ENCODE measurements around the gene CFAP251. TPM values are rescaled to one million over a fixed set of nuclear protein-coding genes. Genes with fewer than 3 reads are reported as not detected.

CFAP251 gene
- total RNA-seq, 1 experiment from 2014 or later: 2.6 TPM

- BruUV-seq (replicated peaks): no TSS peak
- Histone ChIP-seq H3K9ac (ENCODE audit: low read length) (no peak overlapping the region), H3K4me1 (ENCODE audit: control insufficient read depth in 1 of 2, insufficient read depth in 2 of 2, low read length in 2 of 2) (no peaks in the 10 kb centered on the region), H4K20me1 (ENCODE audit: insufficient read depth) (no peaks in the 10 kb centered on the region), H3K4me3 (replicated peaks in 1 of 2; ENCODE audit: low read depth in 1 of 2, low read length in 2 of 2) (no peak overlapping the region), H3K79me2 (ENCODE audit: insufficient read depth, low read length) (no peaks in the 10 kb centered on the region), H3K36me3 (ENCODE audit: control insufficient read depth in 1 of 2, insufficient read depth in 2 of 2, low read length in 2 of 2) (no peaks in the 10 kb centered on the region), H3K27me3 (ENCODE audit: insufficient read depth, low read length) (no peaks in the 10 kb centered on the region), H3K9me2 (ENCODE audit: insufficient read depth) (no peaks in the 10 kb centered on the region), H3K27ac (ENCODE audit: low read depth, low read length) (no peak overlapping the region), H2AFZ (ENCODE audit: low read depth, low read length, poor library complexity, severe bottlenecking) (no peak overlapping the region), H3K9me3 (ENCODE audit: control insufficient read depth in 1 of 2, insufficient read depth in 1 of 2, low read depth in 1 of 2, low read length in 2 of 2) (no peaks in the 10 kb centered on the region), H3K4me2 (ENCODE audit: low read length) (no peak overlapping the region)
- ATAC-seq (no peak), DNase-seq (ENCODE audit: low read depth, low spot score) (no peak)
- ChIA-PET POLR2A (no interaction called here), RAD21 (ENCODE audit: low non-redundant PET in 1 of 2, low total read pairs in 2 of 2, uncharacterized antibody in 2 of 2, unreplicated experiment in 2 of 2) (no interaction called here), CTCF (no interaction called here)
- TF ChIP-seq MAX (IDR thresholded peaks at IDR 0.05): no peak
- TF ChIP-seq TCF7L2 (IDR thresholded peaks at IDR 0.05; ENCODE audit: borderline replicate concordance, extremely low read depth, insufficient read depth, insufficient read length): no peak
- TF ChIP-seq CEBPB (IDR thresholded peaks at IDR 0.05; ENCODE audit: low read depth): no peak
- TF ChIP-seq CTCF (IDR thresholded peaks at IDR 0.05 in 2 of 3, conservative IDR thresholded peaks at IDR 0.05 in 1 of 3; ENCODE audit: borderline replicate concordance in 1 of 3, insufficient read depth in 1 of 3, low read depth in 2 of 3, low read length in 2 of 3): no peak
- no peak for TF ChIP-seq RAD21 (IDR thresholded peaks at IDR 0.05; ENCODE audit: low read depth)
- TF ChIP-seq ZBTB33 (IDR thresholded peaks at IDR 0.05; ENCODE audit: extremely low read depth, insufficient replicate concordance, low read length): no peak
- no peak for TF ChIP-seq REST (IDR thresholded peaks at IDR 0.05; ENCODE audit: low read depth)
- no peak for TF ChIP-seq JUND (IDR thresholded peaks at IDR 0.05)
- no peak for TF ChIP-seq EZH2 (IDR thresholded peaks at IDR 0.05)
- TF ChIP-seq SP1 (IDR thresholded peaks at IDR 0.05; ENCODE audit: low read depth): no peak
- intact Hi-C loops (cut with micrococcal nuclease): no loop called here
Measured at GRCh38 chr12:121980892-121981272, 62.5 kb downstream of the CFAP251 start.

Measured in HCT116 (cell line).